ENCODE measurements around the gene ENPP1.

Gene ENPP1

DNA sequence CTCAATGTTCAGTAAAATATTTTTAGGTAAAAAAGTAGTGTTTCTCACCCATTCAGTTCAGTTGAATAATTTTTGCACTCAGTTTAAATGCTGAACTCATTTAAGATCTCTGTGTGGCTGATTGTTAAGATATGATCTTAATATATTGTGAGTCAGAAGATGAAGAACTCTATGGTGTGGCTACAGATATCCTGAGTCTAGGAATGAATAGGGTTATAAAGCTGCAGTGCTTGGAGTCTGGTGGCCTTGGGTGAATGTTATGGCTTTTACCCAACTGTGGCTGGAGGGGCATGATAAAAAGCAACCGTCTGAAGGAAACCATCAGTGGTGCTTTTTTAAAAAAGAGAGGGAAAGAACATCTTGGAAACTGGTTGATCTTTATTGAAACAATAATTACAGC is 77.4 kb downstream of the ENPP1 start:
- TF ChIP-seq, protein P1, sequence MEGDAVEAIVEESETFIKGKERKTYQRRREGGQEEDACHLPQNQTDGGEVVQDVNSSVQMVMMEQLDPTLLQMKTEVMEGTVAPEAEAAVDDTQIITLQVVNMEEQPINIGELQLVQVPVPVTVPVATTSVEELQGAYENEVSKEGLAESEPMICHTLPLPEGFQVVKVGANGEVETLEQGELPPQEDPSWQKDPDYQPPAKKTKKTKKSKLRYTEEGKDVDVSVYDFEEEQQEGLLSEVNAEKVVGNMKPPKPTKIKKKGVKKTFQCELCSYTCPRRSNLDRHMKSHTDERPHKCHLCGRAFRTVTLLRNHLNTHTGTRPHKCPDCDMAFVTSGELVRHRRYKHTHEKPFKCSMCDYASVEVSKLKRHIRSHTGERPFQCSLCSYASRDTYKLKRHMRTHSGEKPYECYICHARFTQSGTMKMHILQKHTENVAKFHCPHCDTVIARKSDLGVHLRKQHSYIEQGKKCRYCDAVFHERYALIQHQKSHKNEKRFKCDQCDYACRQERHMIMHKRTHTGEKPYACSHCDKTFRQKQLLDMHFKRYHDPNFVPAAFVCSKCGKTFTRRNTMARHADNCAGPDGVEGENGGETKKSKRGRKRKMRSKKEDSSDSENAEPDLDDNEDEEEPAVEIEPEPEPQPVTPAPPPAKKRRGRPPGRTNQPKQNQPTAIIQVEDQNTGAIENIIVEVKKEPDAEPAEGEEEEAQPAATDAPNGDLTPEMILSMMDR (IDR thresholded peaks at IDR 0.05; ENCODE audit: insufficient read depth, low read length, poor library complexity, severe bottlenecking): no peak
- H3K4me3 ChIP-seq (replicated peaks; ENCODE audit: low read depth, low read length): no peak overlapping the region
- no peaks in the 10 kb centered on the region for H3K27me3 ChIP-seq (replicated peaks; ENCODE audit: control insufficient read depth, insufficient read depth, low read length)
- H3K36me3 ChIP-seq (ENCODE audit: control insufficient read depth, insufficient read depth, low read length): no peaks in the 10 kb centered on the region
- no peak for DNase-seq (ENCODE audit: extremely low read depth, insufficient read length)

DNA sequence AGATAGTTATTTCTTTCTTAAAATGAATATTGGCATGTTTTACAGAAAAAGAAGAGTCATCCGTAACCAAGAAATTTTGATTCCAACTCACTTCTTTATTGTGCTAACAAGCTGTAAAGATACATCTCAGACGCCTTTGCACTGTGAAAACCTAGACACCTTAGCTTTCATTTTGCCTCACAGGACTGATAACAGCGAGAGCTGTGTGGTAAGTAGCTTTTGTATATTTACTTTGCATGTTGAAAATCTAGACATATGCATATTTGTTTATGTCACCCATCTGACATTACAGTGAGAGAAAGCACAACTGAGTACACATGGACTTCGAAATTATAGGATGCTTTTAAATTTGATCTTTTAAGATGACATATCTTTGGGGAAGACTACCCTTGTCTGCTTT is 78.7 kb downstream of the ENPP1 start:
- no peak for DNase-seq (ENCODE audit: extremely low read depth, insufficient read length)
- TF ChIP-seq, protein P1 (IDR thresholded peaks at IDR 0.05; ENCODE audit: insufficient read depth, low read length, poor library complexity, severe bottlenecking): no peak
- Histone ChIP-seq H3K27me3 (replicated peaks; ENCODE audit: control insufficient read depth, insufficient read depth, low read length) (no peaks in the 10 kb centered on the region), H3K4me3 (replicated peaks; ENCODE audit: low read depth, low read length) (no peak overlapping the region), H3K36me3 (ENCODE audit: control insufficient read depth, insufficient read depth, low read length) (no peaks in the 10 kb centered on the region)

DNA sequence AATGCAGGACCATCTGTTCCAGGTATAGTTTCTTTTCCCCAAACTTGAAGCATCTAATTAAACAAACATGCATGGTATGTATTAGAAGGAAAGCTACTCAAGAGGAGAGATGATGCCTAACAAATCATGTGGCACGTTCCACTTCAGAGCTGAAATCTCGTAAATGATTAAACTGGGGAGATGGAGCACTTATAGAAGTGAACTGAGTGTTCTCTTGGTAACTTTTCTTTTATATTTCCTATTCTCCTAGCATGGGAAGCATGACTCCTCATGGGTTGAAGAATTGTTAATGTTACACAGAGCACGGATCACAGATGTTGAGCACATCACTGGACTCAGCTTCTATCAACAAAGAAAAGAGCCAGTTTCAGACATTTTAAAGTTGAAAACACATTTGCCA is 82.3 kb downstream of the ENPP1 start:
- TF ChIP-seq, protein P1 (IDR thresholded peaks at IDR 0.05; ENCODE audit: insufficient read depth, low read length, poor library complexity, severe bottlenecking): no peak
- Histone ChIP-seq H3K4me3 (replicated peaks; ENCODE audit: low read depth, low read length) (no peak overlapping the region), H3K27me3 (replicated peaks; ENCODE audit: control insufficient read depth, insufficient read depth, low read length) (no peaks in the 10 kb centered on the region), H3K36me3 (ENCODE audit: control insufficient read depth, insufficient read depth, low read length) (no peaks in the 10 kb centered on the region)
- no peak for DNase-seq (ENCODE audit: extremely low read depth, insufficient read length)

DNA sequence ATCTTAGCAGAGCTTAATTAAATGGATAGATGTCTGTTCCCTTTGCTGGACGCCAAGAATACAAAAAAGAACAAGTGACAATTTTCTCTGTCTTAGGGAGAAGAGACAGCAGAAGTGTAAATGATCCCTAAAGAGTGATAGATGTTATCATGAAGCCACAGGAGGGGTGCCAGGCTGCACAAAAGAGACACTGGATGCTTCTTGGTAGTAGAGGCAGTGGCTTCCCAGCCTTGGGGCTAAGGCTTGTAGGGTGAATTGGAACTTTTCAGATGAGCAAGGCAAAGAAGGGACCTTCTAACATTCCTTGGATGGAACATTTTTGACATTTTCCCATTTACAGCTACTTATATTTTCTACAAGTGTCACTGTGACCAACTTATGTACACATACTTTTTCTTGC is 85.4 kb downstream of the ENPP1 start:
- DNase-seq (ENCODE audit: extremely low read depth, insufficient read length): no peak
- TF ChIP-seq, protein P1 (IDR thresholded peaks at IDR 0.05; ENCODE audit: insufficient read depth, low read length, poor library complexity, severe bottlenecking): no peak
- no peak overlapping the region for H3K4me3 ChIP-seq (replicated peaks; ENCODE audit: low read depth, low read length)
- H3K36me3 ChIP-seq (ENCODE audit: control insufficient read depth, insufficient read depth, low read length): no peaks in the 10 kb centered on the region
- H3K27me3 ChIP-seq (replicated peaks; ENCODE audit: control insufficient read depth, insufficient read depth, low read length): no peaks in the 10 kb centered on the region

DNA sequence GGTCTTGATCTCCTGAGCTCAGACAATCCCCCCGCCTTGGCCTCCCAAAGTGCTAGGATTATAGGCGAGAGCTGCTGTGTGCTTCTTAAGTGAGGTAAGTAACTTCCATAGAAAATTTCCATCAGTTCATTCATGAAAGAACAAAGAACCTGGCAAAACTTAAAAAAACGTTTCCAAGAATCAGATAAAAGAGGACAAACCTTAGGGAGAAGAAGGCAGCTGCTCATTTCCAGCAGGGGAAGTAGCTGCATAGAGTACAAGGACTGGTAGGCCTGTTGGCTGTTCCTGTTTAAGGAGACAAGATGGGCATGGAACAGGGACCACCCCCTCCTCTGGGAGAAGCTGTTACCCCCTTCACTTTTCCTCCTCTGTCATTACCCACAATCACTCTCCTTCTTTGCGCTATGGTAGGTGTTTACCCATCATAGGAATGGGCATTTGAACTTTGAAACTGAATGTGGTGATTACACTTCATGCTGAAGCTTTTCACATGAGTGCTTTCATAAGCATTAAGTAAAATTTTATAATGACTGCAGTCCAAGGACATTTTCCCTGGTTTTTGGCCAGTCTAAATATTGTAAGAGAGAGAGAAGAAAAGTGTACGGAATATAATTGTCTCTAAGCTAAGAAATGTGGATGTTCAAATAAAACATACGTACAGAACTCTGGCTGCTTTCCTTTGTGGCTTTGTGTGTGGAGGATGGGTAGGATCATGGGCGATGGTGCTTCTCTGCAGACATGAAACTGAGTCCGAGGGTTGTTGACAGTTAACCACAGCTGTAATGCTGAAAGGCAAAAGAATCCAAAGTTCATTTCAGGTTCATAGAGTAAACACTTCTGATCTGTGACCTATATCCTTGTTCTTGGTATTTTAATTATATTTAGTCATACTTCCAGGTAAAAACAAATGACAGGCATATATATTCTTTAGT is 86.9 kb downstream of the ENPP1 start:
- no peaks in the 10 kb centered on the region for H3K36me3 ChIP-seq (ENCODE audit: control insufficient read depth, insufficient read depth, low read length)
- no peaks in the 10 kb centered on the region for H3K27me3 ChIP-seq (replicated peaks; ENCODE audit: control insufficient read depth, insufficient read depth, low read length)
- no peak for DNase-seq (ENCODE audit: extremely low read depth, insufficient read length)
- H3K4me3 ChIP-seq (replicated peaks; ENCODE audit: low read depth, low read length): no peak overlapping the region
- TF ChIP-seq, protein P1 (IDR thresholded peaks at IDR 0.05; ENCODE audit: insufficient read depth, low read length, poor library complexity, severe bottlenecking): no peak
